Brain microvascular endothelial cell (primary cell): Measurements from ENCODE around the gene SHISA6.

ENCODE experiments used
- DNase-seq: peaks from one replicate; pipeline ENCODE4 v3.0.0-alpha.2; 2020
- H3K27ac ChIP-seq: fragments of 250-450 bp; sonication (Bioruptor Pico); 2 replicates; pipeline ENCODE4 v1.5.1; 2020; ENCODE audit warnings: mild to moderate bottlenecking, moderate library complexity
- H3K27me3 ChIP-seq: fragments of 250-450 bp; sonication (Bioruptor Pico); replicated peaks from 2 replicates; pipeline ENCODE4 v1.5.1; 2020; ENCODE audit warnings: mild to moderate bottlenecking
- H3K36me3 ChIP-seq: fragments of 250-450 bp; sonication (Bioruptor Pico); replicated peaks from 2 replicates; pipeline ENCODE4 v1.5.1; 2020; ENCODE audit warnings: mild to moderate bottlenecking
- H3K4me3 ChIP-seq: 2 replicates; pipeline ENCODE4 v1.5.1; 2011; ENCODE audit warnings: low read depth, mild to moderate bottlenecking, control low read depth, low read length, moderate library complexity
- CTCF ChIP-seq: IDR thresholded peaks from 2 replicates; pipeline ENCODE4 v1.5.1; 2011; ENCODE audit warnings: low read depth, mild to moderate bottlenecking, moderate library complexity, low read length, control low read depth, inconsistent platforms; ENCODE audit errors: missing control alignments
- in situ Hi-C: cut with HindIII; loops from 2 replicates; pipeline ENCODE4 v1.10.0; 2017; ENCODE audit warnings: low sequenced_read_pairs, low pct_ligation_motif_present

Gene SHISA6

GRCh38 chr17:11582217-11582616 is 341.2 kb downstream of the SHISA6 start:
- DNase-seq = no peak
- in situ Hi-C loops = no loop called here
- TF ChIP-seq CTCF = no peak

GRCh38 chr17:11583306-11583992 is 342.4 kb downstream of the SHISA6 start:
- H3K27me3 ChIP-seq = no peaks in the 10 kb centered on the region
- H3K36me3 ChIP-seq = no peaks in the 10 kb centered on the region
- no peak for TF ChIP-seq CTCF
- no peak for DNase-seq
- in situ Hi-C loops = no loop called here
- no peak overlapping the region for H3K27ac ChIP-seq
- H3K4me3 ChIP-seq = no peak overlapping the region

More at GRCh38 chr17:11582217-11582616, 341.2 kb downstream of the SHISA6 start:
- Histone ChIP-seq H3K27ac (no peak overlapping the region), H3K4me3 (no peak overlapping the region), H3K27me3 (no peaks in the 10 kb centered on the region), H3K36me3 (no peaks in the 10 kb centered on the region)

GRCh38 chr17:11589716-11590115 is 348.7 kb downstream of the SHISA6 start:
- in situ Hi-C loops = no loop called here
- H3K36me3 ChIP-seq = no peaks in the 10 kb centered on the region
- H3K4me3 ChIP-seq = no peak overlapping the region
- DNase-seq = no peak
- no peak for TF ChIP-seq CTCF
- H3K27me3 ChIP-seq = no peaks in the 10 kb centered on the region
- no peak overlapping the region for H3K27ac ChIP-seq

GRCh38 chr17:11598274-11599221 is 357.5 kb downstream of the SHISA6 start, which contains the start of gene DNAH9:
Gene DNAH9 (plus strand): TSS chr17:11598470. CDS start chr17:11598499, 29 bp downstream.
- H3K27ac ChIP-seq = no peak within 1 kb of the TSS
- H3K4me3 ChIP-seq = no peak within 1 kb of the TSS
- H3K27me3 ChIP-seq = no peaks in the 10 kb centered on the region
- in situ Hi-C loops = no loop called here
- DNase-seq = peak; percentile 59
- H3K36me3 ChIP-seq = no peaks in the 10 kb centered on the region
- no peak for TF ChIP-seq CTCF

GRCh38 chr17:11601661-11602060 is 360.6 kb downstream of the SHISA6 start:
- no peaks in the 10 kb centered on the region for H3K36me3 ChIP-seq
- in situ Hi-C loops = no loop called here
- no peak overlapping the region for H3K4me3 ChIP-seq
- H3K27ac ChIP-seq = no peak overlapping the region
- DNase-seq = no peak
- TF ChIP-seq CTCF = no peak
- no peaks in the 10 kb centered on the region for H3K27me3 ChIP-seq
